ENCODE measurements around the gene MEGF6.

The MEGF6 gene

DNA sequence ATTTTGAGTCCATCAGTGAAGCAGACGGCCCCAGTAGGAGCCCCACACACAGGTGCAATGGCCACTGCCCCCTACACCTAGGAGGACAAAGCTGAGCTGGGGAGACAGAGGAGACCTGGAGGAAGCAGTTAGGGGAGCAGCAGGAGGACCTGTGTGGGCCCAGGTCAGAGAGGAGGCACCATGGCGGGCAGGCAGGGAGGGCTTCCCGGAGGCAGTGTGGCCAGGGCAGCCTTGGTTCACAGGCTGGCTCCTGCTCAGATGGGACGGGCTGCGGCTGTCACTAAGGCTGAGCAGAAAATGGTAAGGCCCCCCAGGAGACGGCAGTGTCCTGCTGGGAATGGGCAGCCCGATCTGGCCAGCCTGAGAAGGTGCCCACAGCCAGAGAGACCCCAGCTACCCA, 15.4 kb downstream of the MEGF6 start:
- no peak overlapping the region for H2BK15ac ChIP-seq (ENCODE audit: low read depth, poor library complexity, severe bottlenecking)
- H2AFZ ChIP-seq (ENCODE audit: low read depth, low read length) = no peak overlapping the region
- H3K4me1 ChIP-seq (ENCODE audit: control insufficient read depth, insufficient read depth, low read depth, low read length) = no peaks in the 10 kb centered on the region
- H2BK12ac ChIP-seq (ENCODE audit: low read length in 2 of 2) = no peak overlapping the region
- H3K36me3 ChIP-seq (ENCODE audit: control insufficient read depth in 1 of 2, insufficient read depth in 2 of 2, low read depth in 1 of 2, low read length in 2 of 2) = no peaks in the 10 kb centered on the region
- H3K9ac ChIP-seq (ENCODE audit: low read length) = no peak overlapping the region
- DNase-seq = no peak
- no peak overlapping the region for H2BK120ac ChIP-seq (ENCODE audit: low read depth, low read length)
- no peaks in the 10 kb centered on the region for H3K79me1 ChIP-seq (replicated peaks; ENCODE audit: low read length, poor library complexity, severe bottlenecking)
- H3K23ac ChIP-seq (ENCODE audit: low read length in 2 of 2) = no peak overlapping the region
- WGBS = 89% methylated on average over 6 of the region's 7 CpGs
- H3K27ac ChIP-seq (ENCODE audit: low read length, poor library complexity, severe bottlenecking) = no peak overlapping the region
- no peak overlapping the region for H2BK5ac ChIP-seq (ENCODE audit: low read depth, low read length, poor library complexity, severe bottlenecking)
- peaks cover 47 to 80% of the 10 kb centered on the region in 2 experiments for H3K27me3 ChIP-seq (ENCODE audit: control insufficient read depth in 1 of 2, insufficient read depth in 1 of 2, low read length in 2 of 2)
- H4K91ac ChIP-seq (ENCODE audit: low read length) = no peak overlapping the region
- H3K4ac ChIP-seq (ENCODE audit: low read depth in 1 of 2, low read length in 2 of 2) = no peak overlapping the region
- no peak overlapping the region for H3K4me3 ChIP-seq (ENCODE audit: insufficient read depth in 1 of 2, low read depth in 1 of 2, low read length in 2 of 2)
- H2AK5ac ChIP-seq (ENCODE audit: low read length, severe bottlenecking) = no peak overlapping the region
- H3K4me2 ChIP-seq (ENCODE audit: low read length, poor library complexity, severe bottlenecking) = no peak overlapping the region
- H3K9me3 ChIP-seq (ENCODE audit: control insufficient read depth, low read length) = no peaks in the 10 kb centered on the region
- H3K14ac ChIP-seq (ENCODE audit: low read length in 2 of 2) = no peak overlapping the region
- H3K18ac ChIP-seq (ENCODE audit: low read depth in 1 of 2, low read length in 2 of 2) = no peak overlapping the region
- no peak overlapping the region for H4K8ac ChIP-seq (ENCODE audit: low read length)

DNA sequence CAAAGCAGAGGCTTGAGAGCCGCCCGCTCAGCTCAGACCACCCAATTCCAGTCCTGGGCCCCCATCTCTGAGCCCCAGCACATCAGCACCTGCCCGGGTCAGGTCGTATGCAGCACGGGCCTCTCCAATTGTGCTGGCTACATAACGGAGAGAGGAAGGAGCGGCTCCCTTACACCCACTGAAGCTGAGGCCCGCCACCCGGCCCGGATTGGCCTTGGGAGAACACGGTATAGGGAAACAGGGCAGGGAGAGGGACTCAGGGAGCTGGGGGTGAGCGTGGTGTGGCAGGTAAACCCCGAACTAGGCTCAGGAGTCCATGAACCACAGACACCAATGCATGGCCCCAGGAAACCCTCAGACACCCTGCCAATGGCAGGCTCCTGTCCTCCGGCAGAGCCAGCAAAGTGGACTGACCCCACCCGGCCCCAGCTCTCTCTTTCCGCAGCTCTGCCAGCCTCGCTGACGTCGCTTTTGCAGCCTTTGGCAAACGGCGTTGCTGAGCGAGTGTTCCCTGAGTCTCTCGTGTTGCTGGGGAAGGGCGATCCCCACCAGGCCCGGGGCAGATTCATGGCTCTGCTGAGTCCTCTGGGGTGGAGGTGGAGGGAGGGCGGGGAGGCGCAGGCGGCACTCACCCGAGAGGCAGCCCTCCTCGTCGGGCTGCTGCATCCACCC, 16.5 kb downstream of the MEGF6 start:
- Histone ChIP-seq H2AK5ac (ENCODE audit: low read length, severe bottlenecking) (no peak overlapping the region), H2BK120ac (ENCODE audit: low read depth, low read length) (no peak overlapping the region), H3K27me3 (ENCODE audit: control insufficient read depth in 1 of 2, insufficient read depth in 1 of 2, low read length in 2 of 2) (peaks cover 47 to 78% of the 10 kb centered on the region in 2 experiments), H3K4me2 (ENCODE audit: low read length, poor library complexity, severe bottlenecking) (no peak overlapping the region), H3K36me3 (ENCODE audit: control insufficient read depth in 1 of 2, insufficient read depth in 2 of 2, low read depth in 1 of 2, low read length in 2 of 2) (no peaks in the 10 kb centered on the region), H4K8ac (ENCODE audit: low read length) (no peak overlapping the region), H2BK5ac (ENCODE audit: low read depth, low read length, poor library complexity, severe bottlenecking) (no peak overlapping the region), H4K91ac (ENCODE audit: low read length) (no peak overlapping the region), H3K27ac (ENCODE audit: low read length, poor library complexity, severe bottlenecking) (no peak overlapping the region), H2AFZ (ENCODE audit: low read depth, low read length) (no peak overlapping the region), H3K4me3 (ENCODE audit: insufficient read depth in 1 of 2, low read depth in 1 of 2, low read length in 2 of 2) (no peak overlapping the region), H3K4ac (ENCODE audit: low read depth in 1 of 2, low read length in 2 of 2) (no peak overlapping the region), H3K14ac (ENCODE audit: low read length in 2 of 2) (no peak overlapping the region), H3K79me1 (replicated peaks; ENCODE audit: low read length, poor library complexity, severe bottlenecking) (no peaks in the 10 kb centered on the region), H3K9me3 (ENCODE audit: control insufficient read depth, low read length) (no peaks in the 10 kb centered on the region), H2BK15ac (ENCODE audit: low read depth, poor library complexity, severe bottlenecking) (no peak overlapping the region), H3K4me1 (ENCODE audit: control insufficient read depth, insufficient read depth, low read depth, low read length) (peaks cover 10% of the 10 kb centered on the region), H3K23ac (ENCODE audit: low read length in 2 of 2) (no peak overlapping the region), H3K9ac (ENCODE audit: low read length) (no peak overlapping the region), H3K18ac (ENCODE audit: low read depth in 1 of 2, low read length in 2 of 2) (no peak overlapping the region), H2BK12ac (ENCODE audit: low read length in 2 of 2) (no peak overlapping the region)
- no peak for DNase-seq
- 91% methylated on average over 31 of the region's 31 CpGs for WGBS

DNA sequence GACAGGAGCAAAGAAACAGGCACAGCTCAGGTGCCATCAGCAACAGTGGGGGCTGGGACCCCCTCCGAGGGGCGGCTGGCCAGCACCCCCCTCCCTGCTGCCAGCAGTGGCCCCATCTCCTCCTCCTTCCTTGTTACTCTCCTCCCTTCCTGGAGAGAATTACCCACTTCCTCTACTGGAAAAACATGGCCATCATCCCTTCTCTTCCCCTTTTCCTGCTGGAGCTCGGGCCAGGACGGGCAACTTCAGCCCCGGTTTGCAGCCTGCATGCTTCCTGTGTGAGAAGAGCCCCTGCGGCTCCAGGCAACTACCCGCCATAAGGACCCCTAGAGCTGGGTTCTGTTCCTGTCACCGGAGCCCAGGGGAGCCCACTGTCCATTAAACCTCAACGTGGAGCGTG, 17.6 kb downstream of the MEGF6 start:
- Histone ChIP-seq H3K14ac (ENCODE audit: low read length in 2 of 2) (no peak overlapping the region), H2BK120ac (ENCODE audit: low read depth, low read length) (no peak overlapping the region), H3K18ac (ENCODE audit: low read depth in 1 of 2, low read length in 2 of 2) (no peak overlapping the region), H3K9me3 (ENCODE audit: control insufficient read depth, low read length) (no peaks in the 10 kb centered on the region), H2AK5ac (ENCODE audit: low read length, severe bottlenecking) (no peak overlapping the region), H3K23ac (ENCODE audit: low read length in 2 of 2) (no peak overlapping the region), H4K8ac (ENCODE audit: low read length) (no peak overlapping the region), H2BK12ac (ENCODE audit: low read length in 2 of 2) (no peak overlapping the region), H3K4ac (ENCODE audit: low read depth in 1 of 2, low read length in 2 of 2) (no peak overlapping the region), H3K27ac (ENCODE audit: low read length, poor library complexity, severe bottlenecking) (no peak overlapping the region), H3K4me2 (ENCODE audit: low read length, poor library complexity, severe bottlenecking) (no peak overlapping the region), H3K4me1 (ENCODE audit: control insufficient read depth, insufficient read depth, low read depth, low read length) (peaks cover 10% of the 10 kb centered on the region), H3K27me3 (ENCODE audit: control insufficient read depth in 1 of 2, insufficient read depth in 1 of 2, low read length in 2 of 2) (peaks cover 44 to 79% of the 10 kb centered on the region in 2 experiments), H4K91ac (ENCODE audit: low read length) (no peak overlapping the region), H2BK5ac (ENCODE audit: low read depth, low read length, poor library complexity, severe bottlenecking) (no peak overlapping the region), H2BK15ac (ENCODE audit: low read depth, poor library complexity, severe bottlenecking) (no peak overlapping the region), H3K79me1 (replicated peaks; ENCODE audit: low read length, poor library complexity, severe bottlenecking) (no peaks in the 10 kb centered on the region), H3K4me3 (ENCODE audit: insufficient read depth in 1 of 2, low read depth in 1 of 2, low read length in 2 of 2) (no peak overlapping the region), H2AFZ (ENCODE audit: low read depth, low read length) (no peak overlapping the region), H3K9ac (ENCODE audit: low read length) (no peak overlapping the region), H3K36me3 (ENCODE audit: control insufficient read depth in 1 of 2, insufficient read depth in 2 of 2, low read depth in 1 of 2, low read length in 2 of 2) (no peaks in the 10 kb centered on the region)
- no peak for DNase-seq
- 78% methylated on average over 10 of the region's 10 CpGs for WGBS

- H3K9me3 ChIP-seq (ENCODE audit: control insufficient read depth, low read length) = no peaks in the 10 kb centered on the region
- H3K18ac ChIP-seq (ENCODE audit: low read depth in 1 of 2, low read length in 2 of 2) = no peak overlapping the region
- no peak overlapping the region for H4K8ac ChIP-seq (ENCODE audit: low read length)
- H3K27me3 ChIP-seq (ENCODE audit: control insufficient read depth in 1 of 2, insufficient read depth in 1 of 2, low read length in 2 of 2) = peaks cover 40 to 77% of the 10 kb centered on the region in 2 experiments
- H4K91ac ChIP-seq (ENCODE audit: low read length) = no peak overlapping the region
- no peak overlapping the region for H2BK15ac ChIP-seq (ENCODE audit: low read depth, poor library complexity, severe bottlenecking)
- H3K27ac ChIP-seq (ENCODE audit: low read length, poor library complexity, severe bottlenecking) = no peak overlapping the region
- H2AK5ac ChIP-seq (ENCODE audit: low read length, severe bottlenecking) = no peak overlapping the region
- no peak overlapping the region for H2BK12ac ChIP-seq (ENCODE audit: low read length in 2 of 2)
- H3K4me3 ChIP-seq (ENCODE audit: insufficient read depth in 1 of 2, low read depth in 1 of 2, low read length in 2 of 2) = no peak overlapping the region
- H3K4ac ChIP-seq (ENCODE audit: low read depth in 1 of 2, low read length in 2 of 2) = no peak overlapping the region
- no peak overlapping the region for H3K14ac ChIP-seq (ENCODE audit: low read length in 2 of 2)
- no peaks in the 10 kb centered on the region for H3K36me3 ChIP-seq (ENCODE audit: control insufficient read depth in 1 of 2, insufficient read depth in 2 of 2, low read depth in 1 of 2, low read length in 2 of 2)
- H2AFZ ChIP-seq (ENCODE audit: low read depth, low read length) = no peak overlapping the region
- no peak overlapping the region for H3K4me2 ChIP-seq (ENCODE audit: low read length, poor library complexity, severe bottlenecking)
- no peak overlapping the region for H2BK120ac ChIP-seq (ENCODE audit: low read depth, low read length)
- H3K23ac ChIP-seq (ENCODE audit: low read length in 2 of 2) = no peak overlapping the region
- H3K79me1 ChIP-seq (replicated peaks; ENCODE audit: low read length, poor library complexity, severe bottlenecking) = no peaks in the 10 kb centered on the region
- 94% methylated on average over 16 of the region's 17 CpGs for WGBS
- H3K4me1 ChIP-seq (ENCODE audit: control insufficient read depth, insufficient read depth, low read depth, low read length) = peaks cover 10% of the 10 kb centered on the region
- H3K9ac ChIP-seq (ENCODE audit: low read length) = no peak overlapping the region
- H2BK5ac ChIP-seq (ENCODE audit: low read depth, low read length, poor library complexity, severe bottlenecking) = no peak overlapping the region
- no peak for DNase-seq
These were observed 18.0 kb downstream of the MEGF6 start for GRCh38 chr1:3593334-3593733.
